MCF 10A (cell line): ENCODE results near the gene CBX7. TPM values are rescaled to one million over a fixed set of nuclear protein-coding genes. Genes with fewer than 3 reads are reported as not detected.

Experiments
- BruUV-seq: library from RNA; stranded (reverse); fragments of 400-500 nt; replicated peaks from 2 replicates; lab custom pipeline; 2021; lab: Mats Ljungman, UMichigan
- CTCF ChIA-PET: fragments of 300-600 bp; sonication (Branson Sonifier 250); formaldehyde crosslinking; extraction: SDS; loops from one replicate; lab custom pipeline; 2021; ENCODE audit warnings: antibody characterized with exemption, inconsistent platforms; lab: Yijun Ruan, JAX
- POLR2A ChIA-PET: fragments of 300-600, 350-650 bp; sonication (Branson Sonifier 250); formaldehyde crosslinking; extraction: SDS; loops from one replicate; lab custom pipeline; 2020; ENCODE audit warnings: antibody characterized with exemption, inconsistent platforms; lab: Yijun Ruan, JAX
- DNase-seq: peaks from one replicate; pipeline ENCODE4 v3.0.0-alpha.2; 2018; ENCODE audit not compliant: unreplicated experiment
- H3K27ac Mint-ChIP-seq: one replicate; pipeline ENCODE4 v1.8.0; 2022; ENCODE audit warnings: mild to moderate bottlenecking, low read depth, mixed read lengths; ENCODE audit not compliant: unreplicated experiment
- H3K27me3 Mint-ChIP-seq: one replicate; pipeline ENCODE4 v1.8.0; 2022; ENCODE audit warnings: mixed read lengths; ENCODE audit not compliant: insufficient read depth, unreplicated experiment
- H3K36me3 Mint-ChIP-seq: one replicate; pipeline ENCODE4 v1.8.0; 2022; ENCODE audit warnings: mild to moderate bottlenecking, moderate library complexity, mixed read lengths; ENCODE audit not compliant: insufficient read depth, unreplicated experiment
- H3K4me1 Mint-ChIP-seq: one replicate; pipeline ENCODE4 v1.8.0; 2022; ENCODE audit warnings: mixed read lengths; ENCODE audit not compliant: insufficient read depth, unreplicated experiment
- H3K4me3 Mint-ChIP-seq: one replicate; pipeline ENCODE4 v1.8.0; 2022; ENCODE audit warnings: mild to moderate bottlenecking, moderate library complexity, mixed read lengths; ENCODE audit not compliant: unreplicated experiment
- H3K9me3 Mint-ChIP-seq: one replicate; pipeline ENCODE4 v1.8.0; 2022; ENCODE audit warnings: mixed read lengths; ENCODE audit not compliant: unreplicated experiment
- CTCF ChIP-seq: fragments of 200-600 bp; IDR thresholded peaks from one replicate; pipeline ENCODE4 v1.8.0; 2022; ENCODE audit warnings: antibody characterized with exemption, mild to moderate bottlenecking; ENCODE audit not compliant: unreplicated experiment
- intact Hi-C: fragments of 100-400 bp; cut with micrococcal nuclease; formaldehyde crosslinking; loops from 2 replicates; pipeline ENCODE4 v1.14.1; 2022
- total RNA-seq: library from RNA; stranded (reverse); gene quantifications from 2 replicates; pipeline ENCODE4 v1.2.3, GENCODE V29; 2022

CBX7 gene
- total RNA-seq, 1 experiment from 2014 or later: 5.3 TPM

- POLR2A ChIA-PET: interaction anchor here (0.9 kb wide), 1 partner anchor 186 kb away, joined by 3 read pairs; no protein-coding TSS in a partner anchor
- no peak overlapping the region for H3K27ac Mint-ChIP-seq
- H3K4me1 Mint-ChIP-seq: peaks cover under 1% of the 10 kb centered on the region
- CTCF ChIA-PET: interaction anchor here (1.1 kb wide), 1 partner anchor 260 kb away, joined by 3 read pairs; no protein-coding TSS in a partner anchor
- BruUV-seq: no TSS peak
- DNase-seq: no peak
- no peak for TF ChIP-seq CTCF
- H3K9me3 Mint-ChIP-seq: no peaks in the 10 kb centered on the region
- H3K27me3 Mint-ChIP-seq: no peaks in the 10 kb centered on the region
- H3K36me3 Mint-ChIP-seq: peaks cover 5% of the 10 kb centered on the region
- H3K4me3 Mint-ChIP-seq: no peak overlapping the region
- intact Hi-C loops: no loop called here
These were observed 22.7 kb downstream of the CBX7 start for GRCh38 chr22:39129746-39130145.

GRCh38 chr22:39129081-39129480 is 23.4 kb downstream of the CBX7 start:
- Mint-ChIP-seq H3K4me1 (no peaks in the 10 kb centered on the region), H3K27me3 (no peaks in the 10 kb centered on the region), H3K9me3 (no peaks in the 10 kb centered on the region), H3K36me3 (peaks cover 5% of the 10 kb centered on the region), H3K4me3 (no peak overlapping the region), H3K27ac (no peak overlapping the region)
- intact Hi-C loops: no loop called here
- BruUV-seq: no TSS peak
- CTCF ChIA-PET: interaction anchor here (0.6 to 1.1 kb wide), 3 partner anchors 103 to 259 kb away, joined by 3 to 4 read pairs (median 3); no protein-coding TSS in a partner anchor
- DNase-seq: no peak
- POLR2A ChIA-PET: interaction anchor here (0.6 kb wide), 1 partner anchor 1780 kb away, joined by 3 read pairs; no protein-coding TSS in a partner anchor
- TF ChIP-seq CTCF: no peak

- no peaks in the 10 kb centered on the region for H3K9me3 Mint-ChIP-seq
These were observed 24.0 kb downstream of the CBX7 start for GRCh38 chr22:39128508-39128907.

More at GRCh38 chr22:39128508-39128907, 24.0 kb downstream of the CBX7 start:
- BruUV-seq: no TSS peak
- Mint-ChIP-seq H3K36me3 (peaks cover 5% of the 10 kb centered on the region), H3K4me3 (no peak overlapping the region), H3K27ac (no peak overlapping the region), H3K27me3 (no peaks in the 10 kb centered on the region), H3K4me1 (no peaks in the 10 kb centered on the region)
- no peak for DNase-seq
- no peak for TF ChIP-seq CTCF
- POLR2A ChIA-PET: interaction anchor here (0.6 kb wide), 1 partner anchor 1780 kb away, joined by 3 read pairs; no protein-coding TSS in a partner anchor
- intact Hi-C loops: no loop called here
- CTCF ChIA-PET: interaction anchor here (0.6 to 1.1 kb wide), 3 partner anchors 183 to 384 kb away, joined by 3 to 4 read pairs (median 4); no protein-coding TSS in a partner anchor
